HG02981 (cell line): ENCODE results near the gene NCAPG2.
"Not testable (repeated sequence)": the region's sequence is repeated elsewhere in the genome, so short reads cannot be mapped to it uniquely, and the experiment has no call there.

Source experiments
- ATAC-seq: cut with Tn5 transposase; IDR thresholded peaks from one replicate; pipeline ENCODE4 v1.9.1; 2021; ENCODE audit warnings: mild to moderate bottlenecking, moderate library complexity; ENCODE audit not compliant: unreplicated experiment

NCAPG2 gene

GRCh38 chr7:158642149-158642548, 62.5 kb downstream of the NCAPG2 start:
- ATAC-seq = no peak

- no peak for ATAC-seq
Measured at GRCh38 chr7:158638001-158638400, 66.6 kb downstream of the NCAPG2 start.

GRCh38 chr7:158633055-158633956, 71.3 kb downstream of the NCAPG2 start:
- peak; percentile 69 for ATAC-seq

GRCh38 chr7:158631574-158632195, 72.9 kb downstream of the NCAPG2 start:
- no peak for ATAC-seq

GRCh38 chr7:158626289-158626688, 78.3 kb downstream of the NCAPG2 start:
- not testable (repeated sequence) for ATAC-seq

- no peak for ATAC-seq
Measured at GRCh38 chr7:158623241-158623640, 81.4 kb downstream of the NCAPG2 start.

- ATAC-seq = no peak
Measured at GRCh38 chr7:158620839-158621441, 83.7 kb downstream of the NCAPG2 start.

- no peak for ATAC-seq
Measured at GRCh38 chr7:158620418-158620817, 84.2 kb downstream of the NCAPG2 start.

- no peak for ATAC-seq
Measured at GRCh38 chr7:158618745-158619140, 85.9 kb downstream of the NCAPG2 start.

GRCh38 chr7:158617737-158618128, 86.9 kb downstream of the NCAPG2 start:
- ATAC-seq = no peak

- no peak for ATAC-seq
Measured at GRCh38 chr7:158616050-158616449, 88.6 kb downstream of the NCAPG2 start.

GRCh38 chr7:158614700-158615099, 89.9 kb downstream of the NCAPG2 start:
- ATAC-seq = no peak

- ATAC-seq = peak; percentile 86
Measured at GRCh38 chr7:158613481-158613880, 91.1 kb downstream of the NCAPG2 start.

GRCh38 chr7:158612546-158612945, 92.1 kb downstream of the NCAPG2 start:
- no peak for ATAC-seq

GRCh38 chr7:158611541-158611940, 93.1 kb downstream of the NCAPG2 start:
- no peak for ATAC-seq

GRCh38 chr7:158609313-158609974, 95.2 kb downstream of the NCAPG2 start:
- ATAC-seq = no peak

GRCh38 chr7:158607563-158607962, 97.0 kb downstream of the NCAPG2 start:
- no peak for ATAC-seq

- ATAC-seq = no peak
Measured at GRCh38 chr7:158606671-158607424, 97.8 kb downstream of the NCAPG2 start.

GRCh38 chr7:158606129-158606528, 98.5 kb downstream of the NCAPG2 start:
- ATAC-seq = no peak
